Right kidney (tissue), 1 donor: ENCODE measurements around the gene DDX25.

Experiments
- DNase-seq: peaks from one replicate; pipeline ENCODE4 v3.0.0-alpha.2; 2016

DDX25 gene

DNA sequence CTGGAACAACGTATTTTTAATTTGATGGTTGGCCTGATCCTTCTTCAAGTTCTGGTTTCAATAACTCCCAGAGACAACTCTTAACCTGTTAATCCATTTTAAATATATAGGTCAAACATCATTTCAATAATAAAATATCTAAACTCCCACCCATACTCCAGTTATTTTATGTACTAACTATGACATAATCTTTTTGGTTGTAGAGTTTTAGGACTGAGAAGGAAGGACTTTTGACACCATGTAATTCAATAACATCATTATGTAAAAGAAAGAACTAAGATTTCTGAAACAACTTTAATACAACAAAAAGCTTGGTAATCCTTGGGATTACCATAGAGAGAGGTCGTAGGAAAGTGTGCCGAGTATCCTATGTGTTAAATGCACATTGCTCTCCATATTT, 73.0 kb downstream of the DDX25 start:
- DNase-seq, result no peak

DNA sequence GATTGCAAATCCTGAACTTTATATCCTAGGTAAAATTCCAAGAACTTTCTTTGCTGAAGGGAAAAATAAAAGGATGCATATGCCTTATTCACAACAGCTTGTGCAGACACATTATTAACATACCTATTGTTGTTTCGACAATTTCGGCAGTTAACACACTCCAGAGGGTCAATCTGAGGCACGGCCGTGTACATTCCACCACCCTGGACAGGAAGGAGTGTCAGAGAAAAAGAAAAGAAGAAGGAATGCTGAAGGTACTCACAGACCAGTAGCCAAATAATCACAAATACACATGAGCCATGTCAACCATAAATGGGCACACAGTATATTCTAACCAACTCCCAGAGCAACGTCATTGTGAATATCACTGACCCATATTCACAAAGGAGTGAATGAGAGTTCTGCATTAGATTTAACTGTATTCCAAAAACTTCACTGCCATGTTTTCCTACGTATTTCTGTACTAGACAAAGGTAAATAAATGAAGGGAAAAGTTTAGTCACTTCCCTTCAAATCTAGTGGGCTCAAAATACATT, 73.9 kb downstream of the DDX25 start:
- no peak for DNase-seq
